Heart left ventricle (tissue), 16 donors: ENCODE results near the gene PSMB5. TPM values are rescaled to one million over a fixed set of nuclear protein-coding genes. Genes with fewer than 3 reads are reported as not detected.

Source experiments
- ATAC-seq, 4 donors: fragments of 200-7000 bp; cut with Tn5 transposase; one replicate each; pipeline ENCODE4 v1.9.1; 2020 to 2022; ENCODE audit warnings: moderate library complexity in 4 of 4, mild to moderate bottlenecking in 3 of 4, moderate number of reproducible peaks in 1 of 4
- DNase-seq, 5 donors: peaks; one replicate each; pipeline ENCODE4 v3.0.0-alpha.2; 2020
- H3K27ac ChIP-seq, 12 donors: fragments of 200-600 bp; sonication (generic) in 4 of 12; one replicate each; pipeline versions ENCODE4 v1.5.0 to v1.8.0; 2016 to 2022; ENCODE audit warnings: mild to moderate bottlenecking in 2 of 12
- H3K27me3 ChIP-seq, 9 donors: fragments of 200-600 bp; sonication (generic) in 2 of 9; one replicate each; pipeline versions ENCODE4 v1.5.1 to v1.8.0; 2016 to 2022; ENCODE audit warnings: mild to moderate bottlenecking in 3 of 9
- H3K36me3 ChIP-seq, 9 donors: fragments of 200-600 bp; sonication (generic) in 2 of 9; one replicate each; pipeline versions ENCODE4 v1.5.0 to v1.8.0; 2018 to 2022; ENCODE audit warnings: mild to moderate bottlenecking in 2 of 9
- H3K4me1 ChIP-seq, 12 donors: fragments of 200-600 bp; sonication (generic) in 4 of 12; one replicate each; pipeline versions ENCODE4 v1.5.0 to v1.8.0; 2016 to 2022; ENCODE audit warnings: mild to moderate bottlenecking in 3 of 12
- H3K4me3 ChIP-seq, 12 donors: fragments of 200-600 bp; sonication (generic) in 4 of 12; one replicate each; pipeline versions ENCODE4 v1.5.0 to v1.8.0; 2017 to 2022; ENCODE audit warnings: mild to moderate bottlenecking in 9 of 12, moderate library complexity in 4 of 12
- H3K9me3 ChIP-seq, 12 donors: fragments of 200-600 bp; sonication (generic) in 4 of 12; one replicate each; pipeline versions ENCODE4 v1.5.0 to v1.8.0; 2016 to 2022; ENCODE audit warnings: mild to moderate bottlenecking in 1 of 12
- POLR2A ChIP-seq, 2 donors: fragments of 450-650 bp; IDR thresholded peaks; one replicate each; pipeline ENCODE4 v1.6.1; 2017; ENCODE audit warnings: antibody characterized with exemption in 2 of 2, mild to moderate bottlenecking in 2 of 2, moderate library complexity in 2 of 2
- WGBS, 4 donors: extraction: QIAGEN DNeasy Blood & Tissue Kit in 2 of 4; methylation state at CpG; one replicate each; pipeline versions ENCODE4 v1.1.5 to v1.1.7; 2013 to 2018; 5-methylcytosine and 5-hydroxymethylcytosine counted together
- intact Hi-C, 10 donors: fragments of 100-400 bp; cut with DNase I; formaldehyde crosslinking; loops; one replicate each; pipeline versions ENCODE4 v1.11.1 to v1.14.2; 2022
- polyA plus RNA-seq, 2 donors: library from polyadenylated mRNA; stranded (reverse); fragments of 200-250 nt; gene quantifications; one replicate each; pipeline ENCODE4 v1.2.3, GENCODE V29; 2013
- total RNA-seq, 9 donors: library from RNA; depleted of rRNA in 2 of 9; stranded (reverse); fragments of >200 nt in 2 of 9; fragmentation: NEBNext Ultra II Directional in 3 of 9; extraction: Animal tissue kit (Norgen Biotek cat#: 25700) in 3 of 9; gene quantifications; one replicate each; pipeline versions ENCODE4 v1.1.0 to v1.2.4, GENCODE V29; 2016 to 2023
- TF ChIP-seq, protein P1 (sequence below), 12 donors: fragments of 200-600 bp; sonication (generic) in 4 of 12; IDR thresholded peaks; one replicate each; pipeline versions ENCODE4 v1.5.0 to v1.8.0; 2018 to 2022; ENCODE audit warnings: antibody characterized with exemption in 12 of 12, mild to moderate bottlenecking in 5 of 12
- donor health status: ischemic (EF 13 %, LVEDD 7.1; RV severe dilation, severe dysfunction).
- donor health status: healthy with polysubstance abuse.
- donor health status: DM: no; HTN: yes; CAD: no.
- donor health status: DM: no; HTN: no; CAD: no.
- donor health status: ischemic (EF 25% LVEDD 6.9; RV normal size, moderate dysfunction).
- donor health status: ischemic (EF 25% LVEDD 5.7; RV mildly dilated, moderate dysfunction).
- donor health status: healthy.
- donor health status: DM: yes; HTN: yes; CAD: no.
- donor health status: ischemic (EF 35%, LVEDD 5.7; RV mildly dilated, moderate dysfunction).
- donor health status: nonischemic (EF 11% LVEDD 7.7; RV severe dilation, severe dysfunction).
- donor health status: DM: yes; HTN: yes; CAD: no.
- donor health status: PGD.
- donor health status: ischemic (EF 29% LVEDD 5.4; RV normal size, mild dysfunction).
- donor health status: nonischemic (EF 23%, LVEDD 6.1; RV moderate dilation, normal function).

Gene PSMB5
- total and polyA plus RNA-seq, 11 donors, result 75.7 to 233 (median 122) TPM

- Histone ChIP-seq H3K4me1 (peaks cover 0 to 13% (median 0%) of the 10 kb centered on the region in 12 donors), H3K4me3 (no peak overlapping the region), H3K27ac (no peak overlapping the region), H3K27me3 (no peaks in the 10 kb centered on the region), H3K9me3 (no peaks in the 10 kb centered on the region), H3K36me3 (peaks cover 0 to 24% (median 19%) of the 10 kb centered on the region in 9 donors)
- ATAC-seq (no peak), DNase-seq (no peak)
- 69 to 80% (median 74%) methylated on average over 9 of the region's 9 CpGs for WGBS, 4 donors
- TF ChIP-seq, protein P1, sequence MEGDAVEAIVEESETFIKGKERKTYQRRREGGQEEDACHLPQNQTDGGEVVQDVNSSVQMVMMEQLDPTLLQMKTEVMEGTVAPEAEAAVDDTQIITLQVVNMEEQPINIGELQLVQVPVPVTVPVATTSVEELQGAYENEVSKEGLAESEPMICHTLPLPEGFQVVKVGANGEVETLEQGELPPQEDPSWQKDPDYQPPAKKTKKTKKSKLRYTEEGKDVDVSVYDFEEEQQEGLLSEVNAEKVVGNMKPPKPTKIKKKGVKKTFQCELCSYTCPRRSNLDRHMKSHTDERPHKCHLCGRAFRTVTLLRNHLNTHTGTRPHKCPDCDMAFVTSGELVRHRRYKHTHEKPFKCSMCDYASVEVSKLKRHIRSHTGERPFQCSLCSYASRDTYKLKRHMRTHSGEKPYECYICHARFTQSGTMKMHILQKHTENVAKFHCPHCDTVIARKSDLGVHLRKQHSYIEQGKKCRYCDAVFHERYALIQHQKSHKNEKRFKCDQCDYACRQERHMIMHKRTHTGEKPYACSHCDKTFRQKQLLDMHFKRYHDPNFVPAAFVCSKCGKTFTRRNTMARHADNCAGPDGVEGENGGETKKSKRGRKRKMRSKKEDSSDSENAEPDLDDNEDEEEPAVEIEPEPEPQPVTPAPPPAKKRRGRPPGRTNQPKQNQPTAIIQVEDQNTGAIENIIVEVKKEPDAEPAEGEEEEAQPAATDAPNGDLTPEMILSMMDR (IDR thresholded peaks at IDR 0.05), result no peak
- TF ChIP-seq POLR2A (IDR thresholded peaks at IDR 0.05), result no peak
- intact Hi-C loops, result no loop called here
These were observed 13.3 kb downstream of the PSMB5 start for GRCh38 chr14:23021434-23021833.

GRCh38 chr14:23020143-23021128 lies 14.3 kb downstream of the PSMB5 start:
- WGBS, 4 donors, result 88 to 92% (median 91%) methylated on average over 6 to 7 of the region's 7 CpGs
- DNase-seq (no peak), ATAC-seq (no peak)
- H3K9me3 ChIP-seq, result no peaks in the 10 kb centered on the region
- no peak overlapping the region for H3K27ac ChIP-seq
- no peak for TF ChIP-seq POLR2A (IDR thresholded peaks at IDR 0.05)
- TF ChIP-seq, protein P1 (IDR thresholded peaks at IDR 0.05), result no peak
- no peak overlapping the region for H3K4me3 ChIP-seq
- peaks cover 0 to 14% (median 9%) of the 10 kb centered on the region in 9 donors for H3K36me3 ChIP-seq
- intact Hi-C loops, result no loop called here
- H3K27me3 ChIP-seq, result no peaks in the 10 kb centered on the region
- H3K4me1 ChIP-seq, result peaks cover 0 to 9% (median 0%) of the 10 kb centered on the region in 12 donors

GRCh38 chr14:23018107-23018506 lies 16.6 kb downstream of the PSMB5 start:
- Histone ChIP-seq H3K27ac (no peak overlapping the region), H3K9me3 (no peaks in the 10 kb centered on the region), H3K4me3 (no peak overlapping the region), H3K4me1 (peaks cover 0 to 5% (median 0%) of the 10 kb centered on the region in 12 donors), H3K36me3 (no peaks in the 10 kb centered on the region), H3K27me3 (no peaks in the 10 kb centered on the region)
- no peak for DNase-seq
- no peak for TF ChIP-seq POLR2A (IDR thresholded peaks at IDR 0.05)
- TF ChIP-seq, protein P1 (IDR thresholded peaks at IDR 0.05), result no peak
- intact Hi-C loops, result no loop called here
- no peak for ATAC-seq

DNA sequence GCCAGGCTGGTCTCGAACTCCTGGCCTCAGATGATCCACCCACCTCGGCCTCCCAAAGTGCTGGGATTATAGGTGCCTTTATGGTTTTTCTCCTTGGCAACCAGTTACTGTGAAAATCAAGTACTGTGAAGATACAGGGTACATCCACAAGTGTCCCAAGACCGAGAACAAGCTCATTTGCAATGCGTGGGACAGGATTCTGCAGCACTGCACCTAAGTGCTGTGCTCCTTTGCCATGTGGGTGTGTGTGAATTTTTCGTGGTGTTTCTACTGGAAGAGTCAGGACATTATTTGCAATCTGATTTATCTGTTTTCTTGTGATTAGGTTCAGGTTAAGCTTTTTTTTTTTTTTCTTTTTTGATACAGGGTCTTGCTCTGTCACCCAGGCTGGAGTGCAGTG lies 17.6 kb downstream of the PSMB5 start:
- intact Hi-C loops, result no loop called here
- no peak for TF ChIP-seq POLR2A (IDR thresholded peaks at IDR 0.05)
- TF ChIP-seq, protein P1 (IDR thresholded peaks at IDR 0.05), result no peak
- Histone ChIP-seq H3K4me1 (no peaks in the 10 kb centered on the region), H3K27ac (no peak overlapping the region), H3K36me3 (no peaks in the 10 kb centered on the region), H3K4me3 (no peak overlapping the region), H3K9me3 (no peaks in the 10 kb centered on the region), H3K27me3 (no peaks in the 10 kb centered on the region)
- no peak for ATAC-seq
- no peak for DNase-seq
- WGBS, 4 donors, result 84 to 89% (median 87%) methylated on average over 5 of the region's 5 CpGs
